GM10248 (cell line): ENCODE results near the gene HSPB2.

Experiments
- CTCF ChIA-PET: fragments of 300-600 bp; sonication (Branson Sonifier 250); formaldehyde crosslinking; extraction: SDS; loops from one replicate; lab custom pipeline; 2021; ENCODE audit warnings: antibody characterized with exemption; lab: Yijun Ruan, JAX
- POLR2A ChIA-PET: fragments of 350-650 bp; sonication (Branson Sonifier 250); formaldehyde crosslinking; extraction: SDS; loops from one replicate; lab custom pipeline; 2020; ENCODE audit warnings: antibody characterized with exemption; lab: Yijun Ruan, JAX
- DNase-seq: peaks from one replicate; pipeline ENCODE4 v3.0.0; 2012; ENCODE audit errors: extremely low spot score
- TF ChIP-seq, protein P1 (sequence below): IDR thresholded peaks from 2 replicates; pipeline ENCODE4 v1.5.1; 2012; ENCODE audit warnings: mild to moderate bottlenecking, low read depth; ENCODE audit errors: extremely low read depth, missing control alignments, control extremely low read depth

HSPB2 gene

DNA sequence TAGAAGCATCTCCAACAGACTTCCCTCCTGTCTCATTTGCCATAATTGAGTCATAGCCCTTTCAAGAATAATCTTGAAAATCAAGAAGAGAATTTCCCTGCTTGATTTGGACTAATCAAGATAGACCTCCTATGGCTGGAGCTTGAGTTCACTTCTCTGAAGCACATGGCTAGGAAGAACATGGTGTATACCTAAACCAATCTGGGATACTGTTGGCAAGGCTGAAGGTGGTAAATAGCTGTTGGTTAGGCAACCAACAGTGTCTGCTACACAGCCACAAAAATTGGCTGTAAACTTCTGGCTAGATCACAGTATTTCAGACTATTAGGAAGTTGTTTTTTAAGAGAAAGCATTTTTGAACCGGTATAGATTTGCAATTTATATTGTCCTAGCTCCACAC is 5.9 kb upstream of the HSPB2 start:
- CTCF ChIA-PET: interaction anchor here (0.9 kb wide), 1 partner anchor 11 kb away, joined by 5 read pairs; no protein-coding TSS in a partner anchor
- TF ChIP-seq, protein P1, sequence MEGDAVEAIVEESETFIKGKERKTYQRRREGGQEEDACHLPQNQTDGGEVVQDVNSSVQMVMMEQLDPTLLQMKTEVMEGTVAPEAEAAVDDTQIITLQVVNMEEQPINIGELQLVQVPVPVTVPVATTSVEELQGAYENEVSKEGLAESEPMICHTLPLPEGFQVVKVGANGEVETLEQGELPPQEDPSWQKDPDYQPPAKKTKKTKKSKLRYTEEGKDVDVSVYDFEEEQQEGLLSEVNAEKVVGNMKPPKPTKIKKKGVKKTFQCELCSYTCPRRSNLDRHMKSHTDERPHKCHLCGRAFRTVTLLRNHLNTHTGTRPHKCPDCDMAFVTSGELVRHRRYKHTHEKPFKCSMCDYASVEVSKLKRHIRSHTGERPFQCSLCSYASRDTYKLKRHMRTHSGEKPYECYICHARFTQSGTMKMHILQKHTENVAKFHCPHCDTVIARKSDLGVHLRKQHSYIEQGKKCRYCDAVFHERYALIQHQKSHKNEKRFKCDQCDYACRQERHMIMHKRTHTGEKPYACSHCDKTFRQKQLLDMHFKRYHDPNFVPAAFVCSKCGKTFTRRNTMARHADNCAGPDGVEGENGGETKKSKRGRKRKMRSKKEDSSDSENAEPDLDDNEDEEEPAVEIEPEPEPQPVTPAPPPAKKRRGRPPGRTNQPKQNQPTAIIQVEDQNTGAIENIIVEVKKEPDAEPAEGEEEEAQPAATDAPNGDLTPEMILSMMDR: no peak
- POLR2A ChIA-PET: no interaction called here
- DNase-seq: no peak

DNA sequence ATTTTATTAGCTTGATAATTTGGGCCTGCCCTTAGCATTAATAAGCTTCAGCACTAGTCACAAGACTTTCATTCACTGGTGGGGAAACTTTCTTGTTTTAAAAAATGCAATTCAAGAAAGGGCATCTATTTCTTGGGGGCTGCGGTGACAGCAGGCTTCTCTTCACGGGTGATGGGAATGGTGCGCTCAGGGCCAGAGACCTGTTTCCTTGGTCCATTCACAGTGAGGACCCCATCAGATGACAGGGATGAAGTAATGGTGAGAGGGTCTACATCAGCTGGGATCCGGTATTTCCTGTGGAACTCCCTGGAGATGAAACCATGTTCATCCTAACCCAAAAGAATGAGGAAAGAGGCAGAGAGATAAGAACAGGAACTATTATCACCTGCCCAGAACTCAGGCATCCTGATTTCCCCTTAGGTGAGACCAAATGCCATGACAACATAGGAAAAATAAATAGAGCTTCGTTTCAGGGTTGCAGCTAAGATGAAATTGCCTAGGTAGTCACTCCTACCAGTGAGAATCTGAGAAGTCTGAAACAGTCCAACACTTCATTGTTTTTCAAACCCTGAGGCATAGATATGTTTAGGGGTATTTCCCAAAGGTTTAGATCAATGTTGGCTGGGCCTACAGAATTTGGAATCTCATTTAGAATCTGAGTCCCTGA is 3.8 kb upstream of the HSPB2 start:
- POLR2A ChIA-PET: no interaction called here
- TF ChIP-seq, protein P1: no peak
- no peak for DNase-seq
- CTCF ChIA-PET: interaction anchor here (1.2 to 3.3 kb wide), 4 partner anchors 11 to 23 kb away, joined by 3 to 13 read pairs (median 5); no protein-coding TSS in a partner anchor

DNA sequence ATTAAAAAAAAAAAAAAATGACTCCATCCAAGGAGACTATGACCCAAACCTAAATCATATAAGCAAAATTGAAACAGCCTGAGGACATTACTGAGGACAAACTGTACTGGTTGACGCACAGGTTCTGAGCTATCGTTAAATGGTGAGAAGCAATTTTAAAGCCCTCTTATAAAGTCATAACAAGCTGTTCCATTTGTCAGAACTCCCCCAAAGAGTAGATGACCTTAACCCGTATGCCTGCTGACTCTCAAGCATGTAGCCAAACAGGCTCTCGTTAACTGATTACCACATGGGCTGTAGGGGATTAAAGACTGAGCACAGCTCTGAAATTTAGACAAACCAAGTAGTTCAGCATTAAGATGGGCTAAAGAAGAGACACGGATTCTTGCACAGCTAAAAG is 3.2 kb upstream of the HSPB2 start:
- ChIA-PET CTCF (interaction anchor here (1.2 to 3.3 kb wide), 3 partner anchors 12 to 22 kb away, joined by 3 to 13 read pairs (median 3); no protein-coding TSS in a partner anchor), POLR2A (no interaction called here)
- TF ChIP-seq, protein P1: no peak

DNA sequence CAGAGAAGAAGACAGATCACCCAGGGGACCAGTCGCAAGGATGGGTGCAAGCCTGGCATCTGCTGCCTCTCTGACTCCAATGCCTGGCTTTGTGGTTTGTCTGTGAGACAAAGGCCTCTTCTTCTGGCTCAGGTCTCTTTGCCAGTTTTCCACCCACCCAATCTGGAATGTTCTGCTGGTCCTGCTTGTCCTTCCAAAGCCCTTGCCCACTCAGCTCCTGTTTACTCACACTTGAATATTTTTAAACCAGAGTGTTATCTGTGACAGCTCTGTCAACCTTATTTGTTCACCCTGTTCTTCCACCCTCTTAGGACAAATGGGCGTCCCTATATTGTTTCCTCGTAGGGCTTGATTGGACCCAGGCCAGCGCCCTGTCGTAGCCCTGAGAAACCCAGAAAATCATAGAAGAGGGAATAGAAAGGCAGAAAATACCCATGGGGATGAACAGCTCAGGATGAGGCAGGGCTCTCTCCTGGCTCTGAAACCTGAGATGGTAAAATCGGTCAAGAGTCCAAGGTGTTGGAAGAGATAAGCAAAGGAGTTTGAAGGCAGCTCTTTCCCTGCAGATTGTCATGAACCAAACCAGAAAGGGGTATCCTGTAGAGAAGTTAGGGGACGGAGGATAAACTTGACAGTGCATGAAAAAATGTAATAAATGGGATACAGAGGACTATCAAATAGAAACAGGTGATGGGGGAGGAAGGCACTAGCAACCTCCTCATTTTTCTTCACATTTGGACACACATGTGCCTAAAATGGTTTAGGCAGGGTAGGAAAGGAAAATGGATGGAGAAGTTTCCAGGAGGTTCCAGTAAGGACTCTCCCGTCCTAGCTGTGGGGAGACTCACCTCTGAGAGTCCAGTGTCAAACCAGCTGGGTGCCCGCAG is 1.6 kb upstream of the HSPB2 start:
- CTCF ChIA-PET: interaction anchor here (0.9 to 3.3 kb wide), 2 partner anchors 10 to 21 kb away, joined by 3 to 13 read pairs; no protein-coding TSS in a partner anchor
- POLR2A ChIA-PET: no interaction called here
- TF ChIP-seq, protein P1: no peak
- no peak for DNase-seq

More for the DNA sequence above, 3.2 kb upstream of the HSPB2 start:
- DNase-seq: no peak

DNA sequence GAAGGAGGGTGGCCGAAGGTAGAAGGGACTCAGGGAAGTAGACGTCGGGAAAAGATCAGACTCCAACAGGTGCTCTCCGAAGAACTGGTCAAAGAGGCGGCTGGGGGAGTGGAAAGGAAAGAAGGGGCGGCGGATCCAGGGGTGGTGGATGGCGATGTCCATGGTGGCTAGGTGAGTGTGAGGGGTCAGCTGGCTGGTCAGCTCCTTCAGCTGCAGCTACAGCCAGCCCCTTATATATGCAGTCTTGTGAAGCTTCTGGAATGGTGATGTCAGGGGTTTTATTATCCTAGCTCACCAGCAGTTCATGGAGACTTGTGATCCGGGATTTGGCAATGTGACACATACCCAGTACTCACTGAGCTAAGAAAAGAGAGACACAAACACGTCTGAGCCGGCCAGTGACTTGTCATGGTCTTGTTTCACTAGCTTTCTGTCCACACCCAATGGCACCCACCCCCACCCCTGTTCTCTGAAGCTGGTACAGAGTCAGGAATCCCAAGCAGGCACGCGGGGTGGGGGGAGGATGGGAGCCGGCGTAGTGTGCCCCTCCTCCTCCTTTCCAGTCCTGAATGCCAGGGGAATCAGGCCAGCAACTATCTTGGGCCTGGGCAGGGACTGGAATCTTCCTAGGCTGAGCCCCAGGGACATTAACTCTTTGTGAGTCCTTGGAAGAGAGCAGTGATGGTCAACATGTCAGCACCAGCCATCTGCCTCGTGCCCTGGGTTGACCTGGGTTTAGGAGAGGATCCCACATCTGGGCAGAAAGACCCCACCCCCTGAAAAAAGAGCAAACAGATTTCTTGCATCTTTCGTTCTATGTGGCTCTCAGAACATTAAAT is 752 bp upstream of the HSPB2 start, which contains the start of gene CRYAB:
Gene CRYAB, minus strand, starts transcription at position 208 of the 839 bp plus-strand sequence. Its CDS starts 46 bp downstream, at position 162.
- ChIA-PET POLR2A (no interaction called here), CTCF (interaction anchor here (0.9 to 3.3 kb wide), 2 partner anchors 9 to 20 kb away, joined by 3 to 13 read pairs; no protein-coding TSS in a partner anchor)
- TF ChIP-seq, protein P1: no peak
- no peak for DNase-seq
